ENCODE results near the gene PRDM8. TPM values are rescaled to one million over a fixed set of nuclear protein-coding genes. Genes with fewer than 3 reads are reported as not detected.

PRDM8 gene
- total and polyA plus RNA-seq, 7 donors = 1.2 to 17.4 (median 14.9) TPM; not detected in 1

- Histone ChIP-seq H3K9me3 (no peaks in the 10 kb centered on the region), H3K4me1 (peaks cover 0 to 22% (median 16%) of the 10 kb centered on the region in 4 donors), H3K4me3 (no peak overlapping the region), H3K27ac (no peak overlapping the region), H3K27me3 (no peaks in the 10 kb centered on the region), H3K36me3 (no peaks in the 10 kb centered on the region)
- intact Hi-C loops (cut with DNase I) = loop anchor here (10.0 kb wide), 1 partner anchor 274 kb away; no protein-coding TSS in a partner anchor
- 51 to 74% methylated on average over 11 of the region's 11 CpGs for WGBS, 2 donors
- no peak for DNase-seq
- TF ChIP-seq CTCF (IDR thresholded peaks at IDR 0.05) = no peak
- no peak for TF ChIP-seq POLR2A (IDR thresholded peaks at IDR 0.05)
- TF ChIP-seq EP300 (IDR thresholded peaks at IDR 0.05) = no peak
- no peak for TF ChIP-seq POLR2AphosphoS5 (IDR thresholded peaks at IDR 0.05)
These were observed 8.9 kb upstream of the PRDM8 start for GRCh38 chr4:80188457-80188800.

- H3K27me3 ChIP-seq = no peaks in the 10 kb centered on the region
- peaks cover 0 to 19% (median 15%) of the 10 kb centered on the region in 4 donors for H3K4me1 ChIP-seq
- TF ChIP-seq EP300 (IDR thresholded peaks at IDR 0.05) = no peak
- TF ChIP-seq POLR2AphosphoS5 (IDR thresholded peaks at IDR 0.05) = no peak
- TF ChIP-seq POLR2A (IDR thresholded peaks at IDR 0.05) = no peak
- TF ChIP-seq CTCF (IDR thresholded peaks at IDR 0.05) = no peak
- no peaks in the 10 kb centered on the region for H3K9me3 ChIP-seq
- H3K36me3 ChIP-seq = no peaks in the 10 kb centered on the region
- H3K4me3 ChIP-seq = no peak overlapping the region
- H3K27ac ChIP-seq = no peak overlapping the region
- 34 to 67% methylated on average over 43 of the region's 43 CpGs for WGBS, 2 donors
- intact Hi-C loops (cut with DNase I) = loop anchor here (10.0 kb wide), 1 partner anchor 274 kb away; no protein-coding TSS in a partner anchor
- DNase-seq = no peak
These were observed 8.4 kb upstream of the PRDM8 start for GRCh38 chr4:80188801-80189458.

DNA sequence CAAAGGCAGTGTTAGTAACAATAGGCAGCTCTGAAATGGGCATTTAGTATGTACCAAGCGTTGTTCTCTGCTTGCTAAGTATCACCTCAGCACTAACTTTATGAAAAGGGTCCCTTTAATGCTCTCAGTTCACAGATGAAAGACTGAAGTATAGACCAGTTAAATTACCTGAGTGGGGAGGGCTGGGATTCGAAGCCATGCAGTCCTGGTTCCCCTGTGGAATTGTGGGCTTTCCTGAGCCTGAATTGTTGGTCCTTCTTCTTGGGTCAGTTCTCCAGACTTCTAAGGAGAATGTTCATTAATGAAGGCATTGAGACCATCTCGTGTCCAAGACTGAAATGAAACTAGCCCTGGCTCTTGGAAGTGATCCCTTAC is 7.7 kb upstream of the PRDM8 start:
- no peak for TF ChIP-seq EP300 (IDR thresholded peaks at IDR 0.05)
- TF ChIP-seq POLR2A (IDR thresholded peaks at IDR 0.05) = no peak
- H3K9me3 ChIP-seq = no peaks in the 10 kb centered on the region
- WGBS, 2 donors = 19 to 59% methylated on average over 3 of the region's 3 CpGs
- intact Hi-C loops (cut with DNase I) = loop anchor here (10.0 kb wide), 1 partner anchor 275 kb away; no protein-coding TSS in a partner anchor
- H3K4me3 ChIP-seq = no peak overlapping the region
- no peak for DNase-seq
- H3K4me1 ChIP-seq = peaks cover 0 to 19% (median 15%) of the 10 kb centered on the region in 4 donors
- H3K27ac ChIP-seq = no peak overlapping the region
- no peaks in the 10 kb centered on the region for H3K36me3 ChIP-seq
- no peaks in the 10 kb centered on the region for H3K27me3 ChIP-seq

DNA sequence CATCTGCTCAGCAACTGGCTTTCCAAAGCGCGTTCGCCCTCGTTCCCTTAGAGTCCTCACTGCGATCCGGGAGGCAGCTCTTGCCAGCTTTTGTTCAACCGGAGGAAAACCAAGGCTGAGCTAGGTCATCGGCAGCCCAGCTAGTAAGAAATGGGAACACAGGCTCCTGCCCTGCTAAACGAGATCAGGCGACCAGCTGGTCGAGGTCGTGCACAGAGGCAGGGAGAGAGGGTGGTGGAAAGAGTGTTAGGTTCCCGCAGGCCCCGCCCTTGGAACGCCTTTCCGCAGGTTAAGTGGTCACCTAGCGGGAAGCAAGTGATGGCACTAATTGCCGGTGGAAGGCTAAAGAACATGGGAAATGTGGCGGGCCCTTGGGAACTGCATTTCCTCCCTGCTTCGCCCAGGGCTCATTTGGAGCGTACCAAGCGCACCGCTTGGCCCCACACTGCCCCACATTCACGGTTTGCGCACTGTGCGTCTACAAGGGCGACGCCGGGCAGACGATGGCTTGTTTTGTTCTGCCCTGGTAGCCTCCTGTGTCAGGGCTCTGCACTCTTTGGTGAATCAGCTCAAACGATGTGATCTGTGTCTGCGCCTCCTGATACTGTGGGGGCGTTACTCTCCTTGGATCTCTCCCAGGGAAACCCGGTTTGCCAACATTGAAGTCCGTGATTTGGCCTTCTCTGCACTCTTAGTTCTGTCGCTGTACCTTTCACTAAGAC is 7.2 kb upstream of the PRDM8 start:
- Histone ChIP-seq H3K36me3 (no peaks in the 10 kb centered on the region), H3K4me1 (peaks cover 0 to 16% (median 12%) of the 10 kb centered on the region in 4 donors), H3K9me3 (no peaks in the 10 kb centered on the region), H3K4me3 (no peak overlapping the region), H3K27me3 (no peaks in the 10 kb centered on the region), H3K27ac (no peak overlapping the region)
- TF ChIP-seq POLR2AphosphoS5 (IDR thresholded peaks at IDR 0.05) (no peak), CTCF (IDR thresholded peaks at IDR 0.05) (no peak), POLR2A (IDR thresholded peaks at IDR 0.05) (no peak), EP300 (IDR thresholded peaks at IDR 0.05) (no peak)
- intact Hi-C loops (cut with DNase I) = loop anchor here (10.0 kb wide), 1 partner anchor 275 kb away; no protein-coding TSS in a partner anchor
- 30 to 66% methylated on average over 36 of the region's 36 CpGs for WGBS, 2 donors
- DNase-seq = no peak

DNA sequence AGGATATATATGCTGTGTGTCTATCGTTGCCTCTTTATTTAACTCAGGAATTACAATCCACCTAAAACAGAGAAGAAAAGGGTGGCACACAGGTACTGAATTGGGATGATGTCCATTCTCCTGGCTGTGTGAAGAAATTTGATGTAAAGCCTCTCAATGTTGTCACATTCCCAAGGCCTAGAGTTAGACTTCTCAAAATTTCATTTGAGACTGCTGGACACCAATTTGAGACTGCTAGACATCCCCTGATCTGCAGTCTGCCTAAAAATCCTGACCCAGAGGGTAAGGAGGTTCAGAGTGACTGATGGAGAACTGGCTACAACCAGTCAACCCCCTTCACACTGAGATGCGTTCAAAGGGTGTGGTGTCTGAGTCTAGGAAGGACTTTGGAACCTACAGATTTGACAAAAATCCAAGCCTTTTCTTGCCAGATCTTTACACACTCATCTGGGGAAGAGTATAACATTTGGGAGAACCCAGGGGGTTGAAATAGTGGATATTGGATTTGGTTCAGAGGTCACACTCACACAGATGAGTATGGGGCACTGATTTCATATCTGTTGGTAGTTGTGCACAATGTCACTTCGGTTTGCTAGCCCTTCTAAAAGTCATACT is 4.9 kb upstream of the PRDM8 start:
- Histone ChIP-seq H3K4me3 (no peak overlapping the region), H3K9me3 (no peaks in the 10 kb centered on the region), H3K27ac (peak overlapping the region in 1 of 4 donors; percentile 5), H3K27me3 (no peaks in the 10 kb centered on the region), H3K36me3 (peaks cover 0 to 12% (median 0%) of the 10 kb centered on the region in 4 donors), H3K4me1 (peaks cover 0 to 5% (median 0%) of the 10 kb centered on the region in 4 donors)
- no peak for DNase-seq
- intact Hi-C loops (cut with DNase I) = no loop called here
- 44 to 76% methylated on average over 3 of the region's 3 CpGs for WGBS, 2 donors
- TF ChIP-seq CTCF (IDR thresholded peaks at IDR 0.05) (no peak), EP300 (IDR thresholded peaks at IDR 0.05) (no peak), POLR2A (IDR thresholded peaks at IDR 0.05) (no peak)

Measured in sigmoid colon (tissue), 7 donors.